Astrocyte (in vitro differentiated cells and primary cell): ENCODE measurements around the gene HOXD9.

ENCODE experiments used
- CTCF ChIP-seq: IDR thresholded peaks from 2 replicates; pipeline ENCODE4 v1.5.1; 2011; ENCODE audit warnings: low read depth, mild to moderate bottlenecking, inconsistent platforms, low read length, moderate library complexity; ENCODE audit not compliant: insufficient read depth
- EZH2 ChIP-seq: IDR thresholded peaks from 2 replicates; pipeline ENCODE4 v1.6.1; 2012; ENCODE audit warnings: mild to moderate bottlenecking, low read length, inconsistent platforms; ENCODE audit not compliant: insufficient read depth

- TF ChIP-seq EZH2 (no peak), CTCF (no peak)
Measured at GRCh38 chr2:176087330-176088047, 35.0 kb upstream of the HOXD9 start.
